ENCODE results near the gene CATSPER4. TPM values are rescaled to one million over a fixed set of nuclear protein-coding genes. Genes with fewer than 3 reads are reported as not detected.

Gene CATSPER4
- total and polyA plus RNA-seq, 7 experiments from 2014 or later = not detected

DNA sequence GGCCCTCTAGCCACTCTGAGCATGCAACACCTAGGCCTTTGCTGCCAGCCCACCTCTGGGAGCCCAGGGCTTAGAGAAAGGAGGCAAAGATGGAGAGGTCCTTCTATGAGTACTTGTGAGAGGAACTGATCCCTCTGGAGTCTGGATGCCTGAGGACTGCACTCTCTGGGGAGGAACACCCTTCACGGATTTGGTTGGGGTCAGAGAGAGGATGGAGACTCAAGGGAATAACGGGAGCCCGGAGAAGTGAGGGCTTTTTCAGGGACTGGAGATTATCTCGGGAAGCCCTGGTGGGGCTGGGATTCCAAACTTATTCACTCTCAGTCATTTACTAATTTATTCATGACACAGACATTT, 21.2 kb upstream of the CATSPER4 start:
- H3K9me3 Mint-ChIP-seq = no peaks in the 10 kb centered on the region
- intact Hi-C loops (cut with micrococcal nuclease) = loop anchor here (1.0 to 5.0 kb wide), 6 partner anchors 58 to 248 kb away; partner anchors contain the start of genes CEP85 (in 2 of the 2) and PDIK1L (in 1 of the 2)
- ChIA-PET POLR2A (interaction anchor here (0.6 to 3.2 kb wide), 5 partner anchors 32 to 154 kb away, joined by 3 to 24 read pairs (median 4); partner anchors contain the start of gene CEP85), CTCF (interaction anchor here (0.8 to 2.6 kb wide), 5 partner anchors 13 to 631 kb away, joined by 3 to 38 read pairs (median 4); partner anchors contain the start of gene CEP85)
- peaks cover 0 to 26% (median 0%) of the 10 kb centered on the region in 5 donors for H3K27me3 Mint-ChIP-seq
- no peak for ATAC-seq
- DNase-seq = no peak
- H3K27ac Mint-ChIP-seq = peak overlapping the region; percentile 48 to 89 (median 76)
- H3K4me1 Mint-ChIP-seq = peaks cover 0 to 35% (median 15%) of the 10 kb centered on the region in 7 donors
- peaks cover 0 to 7% (median 0%) of the 10 kb centered on the region in 3 experiments for H3K36me3 ChIP-seq (ENCODE audit: control insufficient read depth in 2 of 3, insufficient read depth in 3 of 3, low read length in 3 of 3)
- H3K9me3 ChIP-seq (ENCODE audit: control insufficient read depth in 2 of 3, low read length in 3 of 3) = no peaks in the 10 kb centered on the region
- peak overlapping the region; percentile 72 for H3K4me3 ChIP-seq (ENCODE audit: low read length)
- H3K4me1 ChIP-seq (ENCODE audit: control insufficient read depth in 2 of 2, insufficient read depth in 2 of 2, low read length in 2 of 2) = peaks cover 7 to 10% of the 10 kb centered on the region in 2 donors
- H3K4me3 Mint-ChIP-seq = peak overlapping the region; percentile 83 to 90 (median 88)
- H3K36me3 Mint-ChIP-seq = no peaks in the 10 kb centered on the region
- no peaks in the 10 kb centered on the region for H3K27me3 ChIP-seq (ENCODE audit: control insufficient read depth in 2 of 2, insufficient read depth in 2 of 2, low read length in 2 of 2)
- H3K27ac ChIP-seq (ENCODE audit: low read depth, low read length) = peak overlapping the region; percentile 86

DNA sequence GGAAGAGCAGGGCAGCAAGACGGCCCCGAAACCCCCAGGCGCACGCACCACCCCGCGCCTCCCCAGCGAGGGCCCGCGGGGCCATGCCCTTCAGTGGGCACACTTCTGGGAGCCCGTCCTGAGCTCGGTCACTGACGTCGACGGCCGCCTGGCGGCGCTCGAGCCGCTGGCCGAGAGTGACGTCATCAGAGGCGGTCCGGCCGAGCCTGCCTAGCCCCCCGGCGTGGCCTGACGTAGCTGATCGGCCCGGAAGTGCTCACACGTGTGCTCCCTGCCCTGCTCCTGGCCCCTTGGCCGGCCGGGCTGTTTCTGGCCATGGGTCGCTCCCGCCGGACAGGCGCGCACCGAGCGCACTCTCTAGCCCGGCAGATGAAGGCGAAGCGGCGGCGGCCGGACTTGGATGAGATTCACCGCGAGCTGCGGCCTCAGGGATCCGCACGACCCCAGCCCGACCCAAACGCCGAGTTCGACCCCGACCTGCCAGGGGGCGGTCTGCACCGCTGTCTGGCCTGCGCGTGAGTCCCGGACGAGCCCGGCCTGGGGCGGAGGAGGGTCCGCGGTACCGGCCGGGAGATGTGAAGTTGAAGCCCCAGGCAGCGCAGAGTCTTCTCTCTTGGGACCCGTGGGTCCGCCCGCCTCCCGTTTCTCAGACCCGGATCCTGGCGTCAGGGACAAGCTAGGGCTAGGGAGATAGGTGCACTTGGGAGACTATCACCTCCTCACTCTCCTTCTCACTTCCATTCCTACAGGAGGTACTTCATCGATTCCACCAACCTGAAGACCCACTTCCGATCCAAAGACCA, 20.5 kb upstream of the CATSPER4 start, which contains the start of gene ZNF593:
TSS of gene ZNF593 (plus strand) at position 240 of the 803 bp plus-strand sequence. CDS start at position 316, 76 bp downstream.
- H3K4me1 ChIP-seq (ENCODE audit: control insufficient read depth in 2 of 2, insufficient read depth in 2 of 2, low read length in 2 of 2) = peaks cover 7 to 10% of the 10 kb centered on the region in 2 donors
- peak within 1 kb of the TSS; percentile 86 for H3K27ac ChIP-seq (ENCODE audit: low read depth, low read length)
- DNase-seq = peak; percentile 52 to 92 (median 69)
- Mint-ChIP-seq H3K9me3 (no peaks in the 10 kb centered on the region), H3K4me1 (peaks cover 0 to 33% (median 15%) of the 10 kb centered on the region in 7 donors), H3K27me3 (peaks cover 0 to 21% (median 0%) of the 10 kb centered on the region in 5 donors), H3K4me3 (peak within 1 kb of the TSS; percentile 83 to 90 (median 88)), H3K36me3 (no peaks in the 10 kb centered on the region), H3K27ac (peak within 1 kb of the TSS; percentile 48 to 91 (median 77))
- ATAC-seq = peak; percentile 96
- H3K4me3 ChIP-seq (ENCODE audit: low read length) = peak within 1 kb of the TSS; percentile 72
- no peaks in the 10 kb centered on the region for H3K9me3 ChIP-seq (ENCODE audit: control insufficient read depth in 2 of 3, low read length in 3 of 3)
- ChIA-PET CTCF (interaction anchor here (0.6 to 2.6 kb wide), 15 partner anchors 14 to 630 kb away, joined by 3 to 38 read pairs (median 4); partner anchors contain the start of gene CEP85), POLR2A (interaction anchor here (0.6 to 3.2 kb wide), 8 partner anchors 32 to 330 kb away, joined by 3 to 24 read pairs (median 4); partner anchors contain the start of gene CEP85)
- peaks cover 0 to 7% (median 0%) of the 10 kb centered on the region in 3 experiments for H3K36me3 ChIP-seq (ENCODE audit: control insufficient read depth in 2 of 3, insufficient read depth in 3 of 3, low read length in 3 of 3)
- no peaks in the 10 kb centered on the region for H3K27me3 ChIP-seq (ENCODE audit: control insufficient read depth in 2 of 2, insufficient read depth in 2 of 2, low read length in 2 of 2)
- intact Hi-C loops (cut with micrococcal nuclease) = loop anchor here (1.0 to 5.0 kb wide), 7 partner anchors 59 to 247 kb away; partner anchors contain the start of genes CEP85 (in 2 of the 2) and PDIK1L (in 1 of the 2)

DNA sequence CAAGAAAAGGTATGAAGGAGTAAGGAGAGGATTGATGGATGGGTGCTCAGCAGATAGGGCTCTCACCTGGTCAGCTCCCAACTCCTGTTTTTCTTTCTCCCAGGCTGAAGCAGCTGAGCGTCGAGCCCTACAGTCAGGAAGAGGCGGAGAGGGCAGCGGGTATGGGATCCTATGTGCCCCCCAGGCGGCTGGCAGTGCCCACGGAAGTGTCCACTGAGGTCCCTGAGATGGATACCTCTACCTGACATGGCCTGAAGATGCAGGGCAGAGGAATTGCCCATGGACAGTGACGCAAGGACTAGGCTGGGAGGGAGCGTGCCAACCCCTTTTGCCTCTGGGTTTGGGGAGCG, 20.0 kb upstream of the CATSPER4 start:
- peak overlapping the region; percentile 86 for H3K27ac ChIP-seq (ENCODE audit: low read depth, low read length)
- ChIA-PET CTCF (interaction anchor here (0.6 to 2.6 kb wide), 14 partner anchors 14 to 587 kb away, joined by 3 to 38 read pairs (median 4); partner anchors contain the start of gene CEP85), POLR2A (interaction anchor here (0.6 to 3.2 kb wide), 5 partner anchors 31 to 330 kb away, joined by 3 to 24 read pairs (median 4); partner anchors contain the start of gene CEP85)
- H3K4me1 ChIP-seq (ENCODE audit: control insufficient read depth in 2 of 2, insufficient read depth in 2 of 2, low read length in 2 of 2) = peaks cover 7 to 10% of the 10 kb centered on the region in 2 donors
- peaks cover 0 to 27% (median 15%) of the 10 kb centered on the region in 7 donors for H3K4me1 Mint-ChIP-seq
- no peaks in the 10 kb centered on the region for H3K9me3 ChIP-seq (ENCODE audit: control insufficient read depth in 2 of 3, low read length in 3 of 3)
- H3K4me3 ChIP-seq (ENCODE audit: low read length) = peak overlapping the region; percentile 72
- H3K4me3 Mint-ChIP-seq = peak overlapping the region; percentile 83 to 90 (median 88)
- no peak for ATAC-seq
- H3K27me3 Mint-ChIP-seq = peaks cover 0 to 16% (median 0%) of the 10 kb centered on the region in 5 donors
- no peaks in the 10 kb centered on the region for H3K36me3 Mint-ChIP-seq
- intact Hi-C loops (cut with micrococcal nuclease) = loop anchor here in 1 of 2 donors (2.0 kb wide), 1 partner anchor 220 kb away; no protein-coding TSS in a partner anchor
- H3K27ac Mint-ChIP-seq = peak overlapping the region in 8 of 9 donors; percentile 46 to 91 (median 79)
- H3K36me3 ChIP-seq (ENCODE audit: control insufficient read depth in 2 of 3, insufficient read depth in 3 of 3, low read length in 3 of 3) = peaks cover 0 to 7% (median 0%) of the 10 kb centered on the region in 3 experiments
- H3K9me3 Mint-ChIP-seq = no peaks in the 10 kb centered on the region
- H3K27me3 ChIP-seq (ENCODE audit: control insufficient read depth in 2 of 2, insufficient read depth in 2 of 2, low read length in 2 of 2) = no peaks in the 10 kb centered on the region
- no peak for DNase-seq

DNA sequence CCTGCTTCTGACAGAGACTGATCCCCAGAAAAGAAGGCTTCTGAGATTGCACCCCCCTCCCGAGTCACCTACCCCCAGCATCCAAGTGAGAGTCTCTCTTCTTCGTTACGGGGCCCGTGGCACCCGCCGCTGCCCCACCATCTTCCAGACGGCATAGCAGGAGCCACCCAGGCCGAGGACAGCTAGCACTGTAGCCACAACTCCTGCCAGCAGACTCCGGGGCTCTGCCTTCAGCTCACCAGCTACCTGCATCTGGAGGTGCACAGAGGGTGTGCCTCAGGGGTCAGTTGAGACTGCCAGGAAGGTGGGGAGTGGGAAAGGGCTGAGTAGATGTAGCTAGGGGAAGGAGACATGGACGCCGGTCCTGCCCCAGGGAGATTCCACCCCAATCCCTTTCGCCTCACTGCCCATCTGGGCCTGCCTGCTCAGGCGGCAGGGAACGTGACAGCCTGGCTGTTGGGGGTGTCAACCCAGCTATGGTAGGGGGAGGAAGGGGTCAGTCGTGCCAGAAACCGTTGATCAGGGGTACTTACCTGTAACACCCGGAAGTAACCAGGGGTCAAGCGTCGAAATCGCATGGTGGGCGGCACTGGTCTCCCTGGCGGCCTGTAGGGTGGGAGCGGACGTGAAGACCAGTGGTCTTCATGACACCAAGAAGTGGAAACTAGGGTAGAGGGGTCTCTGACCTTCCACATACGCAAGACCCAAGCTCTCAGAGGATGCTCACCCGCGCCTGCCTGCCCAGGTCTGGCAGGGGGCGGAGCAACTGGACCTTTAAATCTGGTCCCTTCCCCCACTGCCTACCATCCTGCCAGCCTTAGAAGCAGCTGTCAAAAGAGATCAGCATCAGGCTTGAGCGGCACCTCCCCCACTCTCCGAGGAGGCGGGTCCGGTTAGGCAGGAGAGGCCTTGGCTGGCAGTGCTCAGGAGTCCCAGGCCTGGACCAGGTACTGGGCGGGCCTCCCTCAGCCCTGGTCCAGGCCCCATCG, 19.0 kb upstream of the CATSPER4 start, which contains the start of gene ZNF593OS:
TSS of gene ZNF593OS (minus strand) at position 749 of the 989 bp plus-strand sequence. CDS start at position 578, 171 bp downstream.
- Mint-ChIP-seq H3K36me3 (no peaks in the 10 kb centered on the region), H3K27ac (peak within 1 kb of the TSS in 5 of 9 donors; percentile 70 to 91 (median 76)), H3K9me3 (no peaks in the 10 kb centered on the region), H3K4me1 (peaks cover 0 to 21% (median 15%) of the 10 kb centered on the region in 7 donors), H3K4me3 (peak within 1 kb of the TSS; percentile 63 to 90 (median 88)), H3K27me3 (peaks cover 0 to 14% (median 0%) of the 10 kb centered on the region in 5 donors)
- Histone ChIP-seq H3K27ac (ENCODE audit: low read depth, low read length) (peak within 1 kb of the TSS; percentile 86), H3K4me1 (ENCODE audit: control insufficient read depth in 2 of 2, insufficient read depth in 2 of 2, low read length in 2 of 2) (peaks cover 7 to 10% of the 10 kb centered on the region in 2 donors), H3K4me3 (ENCODE audit: low read length) (peak within 1 kb of the TSS; percentile 72), H3K27me3 (ENCODE audit: control insufficient read depth in 2 of 2, insufficient read depth in 2 of 2, low read length in 2 of 2) (no peaks in the 10 kb centered on the region), H3K9me3 (ENCODE audit: control insufficient read depth in 2 of 3, low read length in 3 of 3) (no peaks in the 10 kb centered on the region), H3K36me3 (ENCODE audit: control insufficient read depth in 2 of 3, insufficient read depth in 3 of 3, low read length in 3 of 3) (peaks cover 0 to 7% (median 0%) of the 10 kb centered on the region in 3 experiments)
- POLR2A ChIA-PET = interaction anchor here (3.2 kb wide), 1 partner anchor 63 kb away, joined by 24 read pairs; the partner anchor contains the start of gene CEP85
- ATAC-seq (no peak), DNase-seq (no peak)
- intact Hi-C loops (cut with micrococcal nuclease) = loop anchor here in 1 of 2 donors (2.0 kb wide), 1 partner anchor 219 kb away; no protein-coding TSS in a partner anchor
- CTCF ChIA-PET = interaction anchor here (0.7 to 2.6 kb wide), 4 partner anchors 61 to 246 kb away, joined by 3 to 38 read pairs (median 6); partner anchors contain the start of gene CEP85

DNA sequence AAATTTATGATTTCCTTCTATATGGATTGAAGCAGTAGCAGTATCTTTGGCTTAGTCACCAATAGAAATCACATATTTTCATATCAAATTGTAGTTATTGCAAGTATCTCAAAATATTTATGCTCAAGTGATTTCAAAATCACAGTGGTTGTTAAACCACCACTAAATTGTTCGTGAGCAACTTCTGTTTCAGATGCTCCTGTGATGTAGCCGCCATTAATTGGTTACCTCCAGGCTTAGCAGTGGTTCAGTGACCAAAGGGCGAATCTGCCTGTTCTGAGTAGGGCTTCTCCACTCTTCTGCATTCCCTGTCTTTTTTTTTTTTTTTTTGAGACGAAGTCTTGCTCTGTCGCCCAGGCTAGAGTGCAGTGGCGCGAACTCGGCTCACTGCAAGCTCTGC, 15.1 kb upstream of the CATSPER4 start:
- H3K4me3 ChIP-seq (ENCODE audit: low read length) = no peak overlapping the region
- Mint-ChIP-seq H3K27ac (no peak overlapping the region), H3K4me3 (no peak overlapping the region), H3K9me3 (no peaks in the 10 kb centered on the region), H3K27me3 (no peaks in the 10 kb centered on the region), H3K36me3 (no peaks in the 10 kb centered on the region), H3K4me1 (peaks cover 0 to 14% (median 9%) of the 10 kb centered on the region in 7 donors)
- H3K9me3 ChIP-seq (ENCODE audit: control insufficient read depth in 2 of 3, low read length in 3 of 3) = no peaks in the 10 kb centered on the region
- POLR2A ChIA-PET = interaction anchor here (0.7 kb wide), 1 partner anchor 59 kb away, joined by 3 read pairs; no protein-coding TSS in a partner anchor
- CTCF ChIA-PET = no interaction called here
- H3K27me3 ChIP-seq (ENCODE audit: control insufficient read depth in 2 of 2, insufficient read depth in 2 of 2, low read length in 2 of 2) = no peaks in the 10 kb centered on the region
- no peaks in the 10 kb centered on the region for H3K36me3 ChIP-seq (ENCODE audit: control insufficient read depth in 2 of 3, insufficient read depth in 3 of 3, low read length in 3 of 3)
- peaks cover 3 to 6% of the 10 kb centered on the region in 2 donors for H3K4me1 ChIP-seq (ENCODE audit: control insufficient read depth in 2 of 2, insufficient read depth in 2 of 2, low read length in 2 of 2)
- H3K27ac ChIP-seq (ENCODE audit: low read depth, low read length) = no peak overlapping the region
- no peak for ATAC-seq
- intact Hi-C loops (cut with micrococcal nuclease) = no loop called here
- no peak for DNase-seq

All from naive thymus-derived CD4-positive, alpha-beta T cell (primary cell).